ENCODE data around the gene SLC35F1.
"Not testable (repeated sequence)": the region's sequence is repeated elsewhere in the genome, so short reads cannot be mapped to it uniquely, and the experiment has no call there.

SLC35F1 gene

DNA sequence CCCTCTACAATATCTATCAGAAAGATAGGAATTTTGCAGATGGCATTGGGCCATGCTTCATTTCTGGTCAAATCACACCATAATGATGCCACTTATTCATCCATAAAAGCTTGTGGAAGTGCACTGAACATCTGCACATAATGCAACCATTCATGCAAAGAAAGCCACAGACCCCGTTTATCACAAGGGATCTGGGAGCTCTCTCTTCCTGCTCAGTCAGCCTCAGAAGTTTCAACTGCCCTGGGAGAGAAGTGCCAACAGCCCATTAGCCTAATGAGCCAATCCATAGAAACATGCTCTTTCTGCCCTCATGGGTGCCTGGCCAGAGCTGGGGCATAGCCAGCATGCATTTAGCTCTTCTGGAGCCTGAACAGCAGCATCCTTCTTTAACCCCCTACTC, 85.8 kb downstream of the SLC35F1 start:
- DNase-seq (ENCODE audit: low read depth in 3 of 3) = no peak

DNA sequence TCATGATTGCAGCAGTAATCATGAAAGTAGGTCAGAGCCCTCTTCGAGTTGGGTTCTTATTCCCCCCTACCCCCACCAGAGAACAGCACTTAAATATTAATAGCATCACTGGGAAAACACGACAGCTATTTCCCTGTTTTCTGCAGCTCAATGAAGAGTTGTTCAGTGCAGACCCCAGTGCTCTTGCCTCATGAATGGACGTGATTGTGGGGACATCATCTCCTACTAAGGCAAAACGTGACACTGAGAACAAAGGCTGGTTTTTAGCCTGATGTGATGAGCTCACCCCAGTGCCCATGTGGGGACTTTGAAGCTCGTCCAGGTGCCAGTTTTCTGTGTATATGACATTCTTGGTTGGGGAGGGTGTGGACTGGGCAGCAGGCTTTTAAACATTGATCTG, 105.9 kb downstream of the SLC35F1 start:
- DNase-seq (ENCODE audit: low read depth in 3 of 3) = no peak

DNA sequence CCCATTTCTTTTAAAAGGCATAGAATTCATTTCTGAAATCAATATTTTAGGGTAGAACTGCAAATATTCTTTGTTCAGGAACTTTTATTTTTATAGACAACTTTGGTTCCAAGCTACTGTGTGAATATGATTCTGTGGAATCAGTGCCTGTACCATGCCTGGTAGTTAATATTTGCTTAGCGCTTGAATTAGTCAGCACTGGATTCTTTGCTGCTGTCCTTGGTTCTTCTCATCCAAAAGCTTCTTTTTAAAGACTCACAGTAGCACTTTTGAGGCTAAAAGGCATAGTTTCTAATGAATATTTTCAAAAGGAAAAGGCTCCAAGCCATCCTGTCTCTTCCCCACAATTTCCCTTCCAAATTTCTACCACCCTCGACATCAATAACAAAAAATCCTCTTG, 109.5 kb downstream of the SLC35F1 start:
- no peak for DNase-seq (ENCODE audit: low read depth in 3 of 3)

DNA sequence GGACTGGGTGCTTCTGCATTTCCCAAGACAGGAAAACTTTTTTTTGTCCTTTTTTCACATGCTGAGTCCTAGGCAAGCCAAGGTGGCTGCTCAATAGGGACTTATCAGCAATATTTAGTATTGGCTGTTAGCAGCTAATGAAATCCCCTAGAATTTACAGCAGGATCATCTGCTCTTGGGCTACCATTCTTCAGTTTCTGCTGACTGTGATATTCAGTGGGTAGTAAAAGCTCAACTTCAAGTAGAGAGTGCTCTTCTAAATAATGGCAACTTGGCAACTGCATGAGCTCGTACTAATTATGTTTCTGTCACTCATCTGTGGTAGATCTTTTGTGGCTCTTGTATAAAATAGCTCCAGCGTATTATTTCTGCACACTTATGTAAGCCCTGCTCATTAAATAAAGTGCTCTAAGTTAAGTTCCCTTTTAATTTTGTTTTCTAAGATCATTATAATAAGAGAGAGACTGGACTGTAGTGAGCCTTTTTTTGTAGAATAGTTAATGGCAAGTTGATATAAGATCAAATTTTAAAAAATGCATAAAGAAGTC, 110.3 kb downstream of the SLC35F1 start:
- DNase-seq (ENCODE audit: low read depth in 3 of 3) = no peak

DNA sequence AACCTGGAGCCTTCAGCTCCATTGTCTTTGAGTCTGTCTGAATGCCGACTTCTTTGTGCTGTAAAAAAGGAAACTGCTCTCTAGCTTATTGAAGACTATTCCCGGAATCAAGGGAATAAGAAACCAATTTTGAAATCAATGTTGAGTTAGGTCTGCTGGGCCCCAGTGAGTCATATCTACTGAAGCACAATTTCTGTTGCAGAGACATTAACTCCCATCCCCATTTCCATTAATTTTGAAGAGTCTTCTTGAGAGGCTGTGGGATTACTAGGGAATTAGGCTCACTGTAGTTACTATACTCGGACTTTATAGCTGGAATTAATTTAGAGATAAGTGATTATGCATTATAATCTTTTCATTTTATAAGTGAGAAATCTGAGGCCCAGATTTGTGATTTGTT, 116.7 kb downstream of the SLC35F1 start:
- no peak for DNase-seq (ENCODE audit: low read depth in 3 of 3)

DNA sequence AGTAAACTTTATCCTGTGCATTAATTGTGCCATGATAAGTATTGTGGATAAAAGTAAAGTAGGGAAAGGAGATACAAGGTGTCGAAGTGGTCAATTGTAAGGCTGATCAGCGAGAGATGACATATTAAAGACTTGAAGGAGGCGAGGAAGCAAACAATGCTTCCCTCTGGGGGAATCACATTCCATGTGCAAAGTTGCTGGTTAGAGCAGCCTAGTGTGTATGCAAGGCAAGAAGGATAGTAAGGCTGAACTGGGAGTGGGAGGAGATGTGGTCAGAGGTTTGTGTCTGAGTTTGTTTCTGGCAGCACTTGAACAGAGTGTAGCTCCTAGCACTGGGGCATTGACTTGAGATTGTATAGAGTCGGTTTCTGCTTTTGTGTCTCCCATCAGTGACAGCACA, 122.9 kb downstream of the SLC35F1 start:
- no peak for DNase-seq (ENCODE audit: low read depth in 3 of 3)

DNA sequence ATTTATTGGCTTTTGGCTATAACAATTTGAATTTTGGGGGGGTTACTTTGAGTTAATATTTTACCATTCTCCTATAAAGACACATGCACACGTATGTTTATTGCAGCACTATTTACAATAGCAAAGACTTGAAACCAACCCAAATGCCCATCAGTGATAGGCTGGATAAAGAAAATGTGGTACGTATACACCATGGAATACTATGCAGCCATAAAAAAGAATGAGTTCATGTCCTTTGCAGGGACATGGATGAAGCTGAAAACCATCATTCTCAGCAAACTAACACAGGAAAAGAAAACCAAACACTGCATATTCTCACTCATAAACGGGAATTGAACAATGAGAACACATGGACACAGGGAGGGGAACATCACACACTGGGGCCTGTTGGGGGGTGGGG, 130.4 kb downstream of the SLC35F1 start:
- not testable (repeated sequence) for DNase-seq (ENCODE audit: low read depth in 3 of 3)

DNA sequence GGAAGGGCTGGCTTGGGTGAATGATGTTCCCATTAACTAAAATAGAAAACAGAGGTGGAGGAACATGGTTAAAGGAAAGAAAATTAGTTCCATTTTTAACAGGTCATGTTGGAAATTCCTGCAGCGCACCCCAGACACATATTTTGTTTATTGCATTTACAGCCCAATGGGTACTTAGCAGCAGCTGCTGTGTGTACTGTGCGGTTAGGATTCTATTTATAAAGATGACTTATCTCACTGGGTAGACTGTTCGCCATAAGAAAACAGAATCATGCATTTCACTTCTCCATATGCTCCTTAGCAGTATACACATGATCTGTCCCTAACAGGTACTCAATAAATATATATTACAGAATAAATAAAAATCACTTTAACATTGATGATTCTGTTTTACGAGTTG, 135.8 kb downstream of the SLC35F1 start:
- no peak for DNase-seq (ENCODE audit: low read depth in 3 of 3)

DNA sequence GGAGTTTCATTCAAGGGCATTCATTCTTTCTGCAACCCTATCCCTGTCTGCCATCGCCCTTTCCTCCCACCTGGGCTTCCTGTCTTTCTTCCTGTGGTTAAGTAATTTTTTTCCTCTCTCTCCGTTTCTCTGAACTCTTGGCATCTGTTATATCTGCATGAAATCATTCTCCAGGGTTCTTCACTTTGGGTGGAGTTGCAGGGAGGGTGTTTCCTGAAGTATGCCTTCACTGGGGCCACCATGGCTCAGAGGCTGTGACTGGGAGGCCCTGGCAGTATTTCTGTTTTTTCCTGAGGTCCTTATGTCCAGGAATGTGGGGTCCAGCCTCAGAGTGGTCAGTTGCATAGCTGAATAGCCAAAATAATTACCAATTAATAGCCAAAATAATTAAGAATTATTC, 137.2 kb downstream of the SLC35F1 start:
- DNase-seq (ENCODE audit: low read depth in 3 of 3) = no peak

DNA sequence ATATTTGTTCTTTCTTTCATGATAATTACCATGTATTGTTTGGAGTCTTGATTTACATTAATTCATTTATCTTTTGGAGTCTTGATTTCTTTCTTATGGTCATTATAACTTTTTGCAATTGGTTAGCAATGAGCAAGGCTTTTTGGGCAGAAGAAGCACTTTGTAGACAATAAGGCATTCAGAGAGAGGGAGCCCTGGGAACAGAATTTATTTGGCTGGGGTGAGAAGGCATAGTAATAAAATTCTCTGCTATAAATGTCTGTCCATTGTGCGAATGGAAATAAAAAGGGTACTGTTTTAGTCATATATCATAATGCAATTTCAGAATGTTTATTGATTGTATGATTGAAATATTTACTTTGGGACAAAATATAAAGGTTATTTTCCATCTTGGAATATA, 147.0 kb downstream of the SLC35F1 start:
- DNase-seq (ENCODE audit: low read depth in 3 of 3) = no peak

DNA sequence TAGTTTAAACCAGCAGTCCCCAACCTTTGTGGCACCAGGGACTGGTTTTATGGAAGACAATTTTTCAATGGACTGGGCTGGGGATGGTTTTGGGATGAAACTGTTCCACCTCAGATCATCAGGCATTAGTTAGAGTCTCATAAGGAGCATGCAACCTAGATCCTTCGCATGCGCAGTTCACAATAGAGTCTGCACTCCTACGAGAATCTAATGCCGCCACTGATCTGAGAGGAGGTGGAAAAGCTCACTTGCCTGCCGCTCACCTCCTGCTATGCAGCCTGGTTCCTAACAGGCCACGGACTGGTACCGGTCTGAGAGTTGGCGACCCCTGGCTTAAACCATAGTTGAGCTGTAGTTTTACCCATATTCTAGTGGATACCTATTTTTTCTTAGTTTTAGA, 154.6 kb downstream of the SLC35F1 start:
- DNase-seq (ENCODE audit: low read depth in 3 of 3) = no peak

DNA sequence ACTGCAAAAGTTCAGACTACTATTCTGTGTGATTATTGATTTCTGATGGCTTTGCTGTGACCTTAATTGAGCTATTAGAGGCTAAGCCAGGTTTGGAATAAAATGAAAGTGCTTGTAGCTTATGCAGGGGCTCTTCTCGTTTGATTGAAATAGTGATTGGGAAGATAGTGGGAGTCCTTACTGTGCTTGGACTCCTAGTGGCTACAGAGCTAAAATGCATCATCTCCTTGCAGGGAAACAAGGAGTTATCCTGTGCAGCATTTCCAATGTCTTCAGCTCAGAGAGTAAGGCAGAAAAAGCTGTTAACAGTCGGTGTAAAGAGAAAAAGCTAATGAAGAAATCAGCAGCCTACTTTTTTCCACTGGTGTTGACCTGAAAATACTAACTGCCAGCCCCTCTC, 173.5 kb downstream of the SLC35F1 start:
- DNase-seq (ENCODE audit: low read depth in 3 of 3) = no peak

DNA sequence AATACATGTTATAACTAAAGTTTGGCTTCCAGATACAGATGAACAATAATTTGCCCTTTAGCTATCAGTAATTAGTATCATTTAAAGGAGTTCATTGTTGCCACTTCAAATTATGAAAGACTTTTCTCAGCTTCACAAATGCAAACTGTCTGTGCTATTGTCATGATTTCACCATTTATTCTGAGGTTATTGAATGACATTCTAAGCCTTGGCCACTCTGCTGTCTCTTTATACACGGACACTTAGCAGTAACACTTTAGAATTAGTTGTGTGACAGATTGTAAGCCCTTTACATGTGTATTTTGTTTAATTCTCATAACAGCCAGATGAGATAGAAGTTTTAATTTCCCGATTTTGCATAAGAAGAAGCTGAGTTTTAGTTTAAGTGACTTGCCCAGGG, 176.6 kb downstream of the SLC35F1 start:
- no peak for DNase-seq (ENCODE audit: low read depth in 3 of 3)

DNA sequence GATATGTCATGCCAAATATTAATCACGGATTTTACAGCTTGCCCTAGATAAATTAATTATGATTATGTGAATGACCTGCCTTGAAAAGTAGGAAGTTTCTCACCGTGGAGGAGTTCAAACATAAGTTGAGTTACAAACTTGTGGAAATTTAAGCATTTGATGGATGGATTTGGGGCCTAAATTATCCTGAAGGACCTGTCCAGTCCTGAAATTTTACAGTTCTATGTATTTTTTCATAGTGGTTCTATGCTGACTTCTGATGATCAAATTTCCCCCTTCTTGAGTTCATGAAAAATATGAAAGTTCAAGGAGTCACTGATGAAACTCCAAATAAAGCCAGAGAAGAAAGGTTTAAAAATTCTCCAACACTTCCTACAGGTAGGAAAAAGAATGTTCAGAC, 178.6 kb downstream of the SLC35F1 start:
- no peak for DNase-seq (ENCODE audit: low read depth in 3 of 3)

DNA sequence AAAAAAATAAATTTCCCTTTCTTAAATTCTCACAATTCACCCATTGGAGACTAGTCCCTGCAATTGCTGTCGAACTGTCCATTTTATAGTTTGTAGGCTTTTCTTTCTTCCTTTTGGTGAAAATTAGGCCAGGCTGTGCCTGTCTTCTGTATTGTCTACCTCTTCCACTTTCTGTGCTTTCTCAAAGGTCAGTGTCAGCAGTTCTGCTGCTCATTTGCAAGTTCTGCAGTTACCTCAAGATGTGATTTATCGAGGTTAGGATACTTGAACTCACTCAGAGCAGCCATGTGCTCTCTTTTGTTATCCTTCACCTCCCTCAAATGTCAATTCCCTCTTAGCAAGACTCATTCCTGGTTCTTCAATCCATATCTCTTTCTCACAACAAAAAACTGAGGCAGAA, 179.1 kb downstream of the SLC35F1 start:
- no peak for DNase-seq (ENCODE audit: low read depth in 3 of 3)

DNA sequence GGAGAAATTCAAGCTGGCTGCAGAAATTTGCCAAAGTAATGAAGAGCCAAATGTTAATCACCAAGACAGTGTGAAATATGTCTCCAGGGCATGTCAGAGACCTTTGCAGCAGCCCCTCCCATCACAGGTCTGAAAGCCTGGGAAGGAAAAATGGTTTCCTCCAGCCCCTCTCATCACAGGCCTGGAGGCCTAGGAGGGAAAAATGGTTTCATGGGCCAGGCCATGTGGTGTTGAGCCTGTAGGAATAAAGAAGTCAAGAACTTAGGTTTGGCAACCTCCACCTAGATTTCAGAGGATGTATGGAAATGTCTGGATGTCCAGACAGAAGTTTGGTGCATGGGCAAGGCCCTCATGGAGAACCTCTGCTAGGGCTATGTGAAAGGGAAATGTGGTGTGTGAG, 185.0 kb downstream of the SLC35F1 start:
- no peak for DNase-seq (ENCODE audit: low read depth in 3 of 3)

DNA sequence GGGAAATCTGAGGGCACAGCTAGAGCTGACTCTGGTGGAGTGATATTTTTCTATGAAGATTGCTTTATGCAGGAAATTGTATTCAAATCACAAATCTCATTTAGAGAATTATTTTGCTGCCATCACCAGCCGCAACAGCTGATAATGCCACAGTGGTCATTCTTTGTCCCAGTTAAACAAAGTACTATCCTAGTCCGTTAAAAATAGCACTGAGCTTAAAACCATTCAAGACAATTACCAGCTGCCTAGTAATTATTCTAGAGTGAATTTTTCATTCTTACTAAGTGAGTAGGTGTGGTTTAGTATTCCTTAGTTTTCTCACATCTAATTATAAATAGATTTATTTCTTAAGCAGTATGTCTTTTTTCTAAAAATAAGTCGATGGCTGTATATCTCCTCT, 190.5 kb downstream of the SLC35F1 start:
- DNase-seq (ENCODE audit: low read depth in 3 of 3) = no peak

DNA sequence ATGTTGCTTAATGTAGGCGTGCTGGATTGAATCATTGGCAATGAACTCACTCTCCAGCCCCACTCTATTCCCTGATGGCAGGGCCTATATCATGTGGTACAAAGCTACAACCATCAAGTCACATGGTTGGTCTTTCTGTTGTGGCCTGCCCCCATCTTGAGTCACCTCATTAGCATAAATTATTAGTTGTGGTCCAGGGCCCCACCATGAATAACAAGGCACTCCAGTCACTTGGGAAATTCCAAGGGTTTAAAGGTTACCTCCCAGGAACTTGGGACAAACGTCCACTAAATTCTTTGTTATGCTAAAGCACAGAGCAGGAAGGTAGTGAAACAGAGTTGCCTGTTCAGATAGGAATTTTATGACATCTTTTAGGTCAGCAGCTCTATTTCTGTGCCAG, 193.7 kb downstream of the SLC35F1 start:
- DNase-seq (ENCODE audit: low read depth in 3 of 3) = no peak

DNA sequence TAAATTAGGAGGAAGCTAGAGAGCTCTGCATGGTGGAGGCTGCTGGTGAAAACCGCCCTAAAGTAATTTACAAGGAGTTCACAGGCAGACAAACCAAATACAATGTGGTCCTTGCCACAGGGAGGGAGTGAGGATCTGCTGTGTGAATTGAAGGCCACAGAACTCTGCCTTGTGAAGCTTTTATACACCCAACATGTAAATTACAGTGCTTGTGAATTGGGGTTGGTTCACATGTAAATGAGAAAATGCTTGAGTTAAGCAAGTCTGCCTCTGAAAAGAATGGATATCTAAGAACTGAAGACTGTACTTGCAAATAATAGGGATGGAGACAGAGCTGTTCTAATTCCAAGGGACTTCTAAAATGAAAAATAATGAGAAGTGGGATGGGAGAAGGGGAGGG, 194.2 kb downstream of the SLC35F1 start:
- no peak for DNase-seq (ENCODE audit: low read depth in 3 of 3)

DNA sequence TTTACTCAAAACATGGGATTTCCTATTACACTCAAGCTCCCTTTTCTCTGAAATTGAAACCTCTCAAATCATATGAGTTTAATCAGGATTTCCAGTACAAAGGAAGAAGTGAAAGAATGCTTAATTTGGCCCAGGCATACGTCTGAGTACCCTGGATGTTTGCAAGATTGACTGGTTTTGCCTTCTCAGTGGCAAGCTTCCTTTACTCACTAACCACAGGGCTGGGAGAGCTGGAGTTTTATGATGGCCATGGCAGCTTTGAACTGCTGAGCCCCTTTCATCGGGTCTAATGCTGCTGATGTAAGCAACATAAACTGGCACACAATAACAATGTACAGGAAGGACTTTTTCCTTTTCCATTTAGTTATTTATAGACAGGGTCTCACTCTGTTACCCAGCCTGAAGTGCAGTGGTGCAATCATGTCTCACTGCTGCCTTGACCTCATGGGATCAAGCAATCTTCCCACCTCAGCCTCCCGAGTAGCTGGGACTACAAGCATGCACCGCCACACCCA, 194.8 kb downstream of the SLC35F1 start:
- no peak for DNase-seq (ENCODE audit: low read depth in 3 of 3)

DNA sequence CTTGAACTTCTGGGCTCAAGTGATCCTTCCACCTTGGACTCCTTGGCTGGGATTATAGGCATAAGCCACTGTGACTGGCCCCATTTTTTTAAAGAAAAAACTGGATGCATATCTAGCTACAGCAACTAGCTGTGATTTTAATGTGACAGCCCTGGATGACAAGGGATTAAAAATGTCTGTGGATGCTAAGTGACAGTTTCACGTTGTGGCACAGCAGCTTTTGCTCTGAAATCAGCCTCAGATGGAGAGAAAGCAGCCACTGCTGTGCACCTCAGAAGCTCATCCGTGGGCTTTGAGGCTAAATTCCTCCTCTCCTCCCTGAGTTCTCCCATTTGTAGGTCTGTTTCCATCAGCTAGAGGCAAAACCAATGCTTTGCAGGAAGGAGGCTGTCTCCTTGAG, 195.3 kb downstream of the SLC35F1 start:
- DNase-seq (ENCODE audit: low read depth in 3 of 3) = no peak

DNA sequence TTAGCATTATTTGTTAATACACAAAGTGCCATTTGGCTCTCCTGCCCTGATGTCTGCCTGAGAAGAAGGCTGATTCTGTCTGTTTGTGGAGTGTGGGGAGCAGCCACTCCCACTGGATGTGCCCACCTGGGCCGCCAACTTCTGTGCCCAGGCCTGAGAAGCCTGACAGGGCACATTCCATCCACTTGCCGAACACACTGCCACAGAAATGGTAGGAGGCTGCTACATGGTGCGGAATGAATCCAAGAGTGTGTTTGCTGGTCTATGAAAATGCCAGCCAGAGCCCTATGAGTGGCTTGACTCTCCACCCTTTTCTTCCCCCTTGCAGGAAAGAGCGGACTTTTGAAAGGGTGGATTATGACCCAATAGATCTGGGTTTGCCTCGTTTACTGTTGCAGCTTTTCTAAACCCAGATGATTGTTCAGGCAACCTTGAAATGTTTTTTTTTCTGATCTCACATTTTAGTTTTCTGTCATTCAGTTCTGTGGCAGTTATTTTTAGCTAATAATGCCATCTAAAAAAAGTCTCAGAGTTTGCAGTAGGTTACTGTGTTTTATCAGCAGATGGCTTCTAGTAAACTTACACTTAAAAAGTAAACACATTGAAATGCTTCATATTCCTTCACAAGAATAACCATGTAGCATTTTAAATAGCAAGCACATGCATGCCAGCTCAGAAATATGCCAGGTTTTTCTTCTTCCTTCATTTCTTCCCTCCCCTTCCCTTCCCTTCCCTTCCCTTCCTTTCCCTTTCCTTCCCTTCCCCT, 196.5 kb downstream of the SLC35F1 start:
- no peak for DNase-seq (ENCODE audit: low read depth in 3 of 3)

DNA sequence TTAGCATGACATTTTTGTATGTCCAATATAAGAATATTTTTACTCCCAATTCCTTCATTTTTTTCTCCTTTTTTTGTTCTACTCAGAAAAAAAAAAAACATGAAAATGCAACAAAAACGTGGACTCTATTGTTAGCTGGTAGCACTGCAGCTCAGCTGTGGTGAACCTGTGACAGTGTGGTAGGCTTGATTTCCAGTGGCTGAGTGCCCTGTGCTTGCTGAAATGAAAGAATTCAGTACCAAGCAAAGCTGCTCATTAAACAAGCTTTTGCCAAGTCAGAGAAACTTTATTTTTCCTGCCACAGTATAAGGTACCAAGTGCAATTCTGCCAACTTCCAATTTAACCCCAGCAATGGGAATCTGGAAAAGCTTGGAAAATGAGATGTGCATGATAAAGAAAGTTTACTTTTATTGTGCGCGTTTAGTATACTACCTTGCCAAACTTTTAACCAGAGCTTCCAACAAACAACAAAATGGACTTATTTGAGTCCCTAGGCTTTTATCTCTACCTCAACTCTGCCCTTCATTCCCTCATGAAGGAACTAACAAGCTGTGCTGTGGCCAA, 215.2 kb downstream of the SLC35F1 start:
- DNase-seq (ENCODE audit: low read depth in 3 of 3) = no peak

All from stimulated activated CD4-positive, alpha-beta T cell treated with anti-CD3 and anti-CD28 coated beads, TNF-alpha, amount 100 ng/mL, for 48 hours (primary cell).